Right lobe of liver (tissue), 6 donors: ENCODE results near the gene SBF2. TPM values are rescaled to one million over a fixed set of nuclear protein-coding genes. Genes with fewer than 3 reads are reported as not detected.
"Not testable (repeated sequence)": the region's sequence is repeated elsewhere in the genome, so short reads cannot be mapped to it uniquely, and the experiment has no call there.

Source experiments
- ATAC-seq, 4 donors: fragments of 200-7000 bp; cut with Tn5 transposase; one replicate each; pipeline ENCODE4 v1.9.1; 2020; ENCODE audit warnings: mild to moderate bottlenecking in 4 of 4, moderate library complexity in 4 of 4
- DNase-seq, 3 donors: peaks; one replicate each; pipeline ENCODE4 v3.0.0-alpha.2; 2020
- H3K27ac ChIP-seq, 3 donors: fragments of 200-600 bp; one replicate each; pipeline ENCODE4 v1.8.0; 2022
- H3K27me3 ChIP-seq, 2 donors: fragments of 200-600 bp; one replicate each; pipeline ENCODE4 v1.8.0; 2022
- H3K36me3 ChIP-seq, 4 donors: fragments of 200-600 bp; sonication (generic) in 1 of 4; one replicate each; pipeline versions ENCODE4 v1.5.1 to v1.8.0; 2017 to 2022; ENCODE audit warnings: control low read depth in 1 of 4
- H3K4me1 ChIP-seq, 4 donors: fragments of 200-600 bp; sonication (generic) in 1 of 4; one replicate each; pipeline versions ENCODE4 v1.5.1 to v1.8.0; 2017 to 2022; ENCODE audit warnings: control low read depth in 1 of 4
- H3K4me3 ChIP-seq, 3 donors: fragments of 200-600 bp; one replicate each; pipeline ENCODE4 v1.8.0; 2022
- H3K9me3 ChIP-seq, 4 donors: fragments of 200-600 bp; sonication (generic) in 1 of 4; one replicate each; pipeline versions ENCODE4 v1.5.1 to v1.8.0; 2017 to 2022; ENCODE audit warnings: control low read depth in 1 of 4
- POLR2A ChIP-seq: fragments of 450-650 bp; IDR thresholded peaks from one replicate; pipeline ENCODE4 v1.6.1; 2017; ENCODE audit warnings: antibody characterized with exemption, mild to moderate bottlenecking
- whole genome bisulfite sequencing: methylation state at CpG from one replicate; pipeline ENCODE4 v1.1.6; 2018; ENCODE audit warnings: low coverage, low lambda C conversion rate; ENCODE audit not compliant: insufficient coverage; ENCODE audit errors: missing lambda C conversion rate; 5-methylcytosine and 5-hydroxymethylcytosine counted together
- intact Hi-C, 2 donors: fragments of 100-400 bp; cut with DNase I; formaldehyde crosslinking; loops; one replicate each; pipeline versions ENCODE4 v1.11.2 to v1.14.1; 2022
- total RNA-seq, 6 experiments: library from RNA; depleted of rRNA in 2 of 6; stranded (reverse); fragments of >200 nt in 2 of 6; fragmentation: NEBNext Ultra II Directional in 3 of 6; extraction: Animal tissue kit (Norgen Biotek cat#: 25700) in 3 of 6; gene quantifications; one replicate each; pipeline versions ENCODE4 v1.1.0 to v1.2.4, GENCODE V29; 2016 to 2023
- TF ChIP-seq, protein P1 (sequence below), 4 donors: fragments of 200-600 bp in 3 of 4; fragments of 450-650 bp in 1 of 4; IDR thresholded peaks; one replicate each; pipeline versions ENCODE4 v1.5.1 to v1.8.0; 2016 to 2022; ENCODE audit warnings: antibody characterized with exemption in 4 of 4, mild to moderate bottlenecking in 2 of 4
- donor health status: DM: no; HTN: yes; CAD: no.
- donor health status: DM: no; HTN: no; CAD: no.
- donor health status: DM: no; HTN: no; CAD: no.
- donor health status: DM: no; HTN: yes; CAD: no.
- donor health status: DM: no; HTN: yes; CAD: no.

The SBF2 gene
- total RNA-seq, 6 experiments from 2014 or later, result 13.7 to 28.4 (median 21.3) TPM

GRCh38 chr11:10265936-10266335, 28.1 kb downstream of the SBF2 start:
- no peaks in the 10 kb centered on the region for H3K36me3 ChIP-seq
- TF ChIP-seq, protein P1, sequence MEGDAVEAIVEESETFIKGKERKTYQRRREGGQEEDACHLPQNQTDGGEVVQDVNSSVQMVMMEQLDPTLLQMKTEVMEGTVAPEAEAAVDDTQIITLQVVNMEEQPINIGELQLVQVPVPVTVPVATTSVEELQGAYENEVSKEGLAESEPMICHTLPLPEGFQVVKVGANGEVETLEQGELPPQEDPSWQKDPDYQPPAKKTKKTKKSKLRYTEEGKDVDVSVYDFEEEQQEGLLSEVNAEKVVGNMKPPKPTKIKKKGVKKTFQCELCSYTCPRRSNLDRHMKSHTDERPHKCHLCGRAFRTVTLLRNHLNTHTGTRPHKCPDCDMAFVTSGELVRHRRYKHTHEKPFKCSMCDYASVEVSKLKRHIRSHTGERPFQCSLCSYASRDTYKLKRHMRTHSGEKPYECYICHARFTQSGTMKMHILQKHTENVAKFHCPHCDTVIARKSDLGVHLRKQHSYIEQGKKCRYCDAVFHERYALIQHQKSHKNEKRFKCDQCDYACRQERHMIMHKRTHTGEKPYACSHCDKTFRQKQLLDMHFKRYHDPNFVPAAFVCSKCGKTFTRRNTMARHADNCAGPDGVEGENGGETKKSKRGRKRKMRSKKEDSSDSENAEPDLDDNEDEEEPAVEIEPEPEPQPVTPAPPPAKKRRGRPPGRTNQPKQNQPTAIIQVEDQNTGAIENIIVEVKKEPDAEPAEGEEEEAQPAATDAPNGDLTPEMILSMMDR (IDR thresholded peaks at IDR 0.05), result no peak
- TF ChIP-seq POLR2A, result no peak
- intact Hi-C loops, result no loop called here
- DNase-seq (no peak), ATAC-seq (no peak)
- H3K9me3 ChIP-seq, result no peaks in the 10 kb centered on the region
- H3K27me3 ChIP-seq, result no peaks in the 10 kb centered on the region
- no peak overlapping the region for H3K4me3 ChIP-seq
- 83% methylated on average over 3 of the region's 3 CpGs for WGBS
- H3K4me1 ChIP-seq, result no peaks in the 10 kb centered on the region
- H3K27ac ChIP-seq, result no peak overlapping the region

DNA sequence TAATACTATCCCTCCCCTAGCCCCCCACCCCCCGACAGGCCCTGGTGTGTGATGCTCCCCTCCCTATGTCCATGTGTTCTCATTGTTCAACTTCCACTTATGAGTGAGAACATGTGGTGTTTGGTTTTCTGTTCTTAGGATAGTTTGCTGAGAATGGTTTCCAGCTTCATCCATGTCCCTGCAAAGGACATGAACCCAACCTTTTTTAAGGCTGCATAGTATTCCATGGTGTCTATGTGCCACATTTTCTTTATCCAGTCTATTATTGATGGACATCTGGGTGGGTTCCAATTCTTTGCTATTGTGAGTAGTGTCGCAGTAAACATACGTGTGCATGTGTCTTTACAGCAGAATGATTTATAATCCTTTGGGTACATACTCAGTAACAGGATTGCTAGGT, 29.3 kb downstream of the SBF2 start:
- H3K27me3 ChIP-seq, H3K27ac ChIP-seq, H3K9me3 ChIP-seq, ATAC-seq, intact Hi-C loops, DNase-seq, H3K4me3 ChIP-seq, H3K36me3 ChIP-seq, H3K4me1 ChIP-seq: not testable (repeated sequence)
- WGBS, result 87% methylated on average over 3 of the region's 3 CpGs

DNA sequence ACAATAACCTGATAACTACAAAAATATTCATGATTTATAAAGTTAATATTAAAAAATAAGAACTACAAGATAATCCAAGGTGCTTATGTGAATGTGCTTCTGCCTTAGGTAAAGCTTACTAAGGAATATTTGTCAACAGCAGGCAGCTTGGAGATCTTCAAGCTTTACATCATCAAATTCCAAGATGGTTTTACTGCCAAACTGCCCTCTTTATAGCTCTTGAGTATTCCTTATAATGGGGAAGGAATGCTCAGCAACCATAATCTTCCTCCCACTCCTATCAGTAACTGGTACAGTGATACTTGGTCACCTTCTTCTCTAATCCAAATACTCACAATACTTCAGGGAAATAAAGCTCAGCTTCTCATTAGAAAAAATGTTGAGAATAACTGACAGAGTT, 30.1 kb downstream of the SBF2 start:
- Histone ChIP-seq H3K36me3 (no peaks in the 10 kb centered on the region), H3K4me1 (no peaks in the 10 kb centered on the region), H3K27me3 (no peaks in the 10 kb centered on the region), H3K9me3 (no peaks in the 10 kb centered on the region), H3K27ac (no peak overlapping the region), H3K4me3 (no peak overlapping the region)
- DNase-seq, result no peak
- intact Hi-C loops, result no loop called here
- TF ChIP-seq, protein P1 (IDR thresholded peaks at IDR 0.05), result no peak
- no peak for TF ChIP-seq POLR2A
- no peak for ATAC-seq

DNA sequence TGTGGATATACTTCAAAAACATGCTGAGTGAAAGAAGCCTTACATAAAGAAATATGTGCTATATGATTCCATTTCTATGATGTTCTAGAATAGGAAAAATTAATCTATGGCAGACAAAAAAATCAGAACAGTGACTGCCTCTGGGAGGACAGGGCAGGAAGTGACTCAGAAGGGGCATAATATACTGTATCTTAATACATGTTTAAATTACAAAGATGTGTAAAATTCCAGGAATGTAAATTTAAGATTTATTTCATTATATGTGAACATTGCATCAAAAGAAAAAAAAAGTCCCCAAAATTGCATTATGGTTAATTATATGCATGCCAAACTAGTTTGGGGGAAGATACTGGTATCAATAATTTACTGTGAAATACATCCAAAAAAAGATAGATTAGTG, 32.2 kb downstream of the SBF2 start:
- Histone ChIP-seq H3K36me3 (no peaks in the 10 kb centered on the region), H3K27me3 (no peaks in the 10 kb centered on the region), H3K27ac (no peak overlapping the region), H3K4me1 (no peaks in the 10 kb centered on the region), H3K4me3 (no peak overlapping the region), H3K9me3 (no peaks in the 10 kb centered on the region)
- intact Hi-C loops, result no loop called here
- no peak for DNase-seq
- TF ChIP-seq, protein P1 (IDR thresholded peaks at IDR 0.05), result no peak
- TF ChIP-seq POLR2A, result no peak
- ATAC-seq, result no peak

DNA sequence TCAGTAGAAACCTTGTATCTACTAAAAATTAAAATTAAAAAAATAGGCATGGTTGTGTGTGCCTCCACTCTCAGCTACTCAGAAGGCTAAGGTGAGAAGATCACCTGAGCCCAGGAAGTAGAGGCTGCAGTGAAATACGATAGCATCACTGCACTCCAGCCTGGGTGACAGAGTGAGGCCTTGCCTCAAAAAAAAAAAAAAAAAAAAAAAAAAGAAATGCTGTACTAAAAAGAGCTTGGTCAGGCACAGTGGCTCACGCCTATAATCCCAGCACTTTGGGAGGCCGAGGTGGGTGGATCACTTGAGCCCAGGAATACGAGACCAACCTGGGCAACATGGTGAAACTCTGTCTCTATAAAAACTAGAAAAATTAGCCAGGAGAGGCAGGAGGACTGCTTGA, 36.5 kb downstream of the SBF2 start:
- Histone ChIP-seq H3K4me3 (no peak overlapping the region), H3K27ac (no peak overlapping the region), H3K9me3 (no peaks in the 10 kb centered on the region), H3K36me3 (no peaks in the 10 kb centered on the region), H3K4me1 (no peaks in the 10 kb centered on the region), H3K27me3 (no peaks in the 10 kb centered on the region)
- intact Hi-C loops, result no loop called here
- ATAC-seq, result no peak
- TF ChIP-seq, protein P1 (IDR thresholded peaks at IDR 0.05), result no peak
- no peak for TF ChIP-seq POLR2A
- no peak for DNase-seq
- 97% methylated on average over 4 of the region's 4 CpGs for WGBS
